Osteoblast (primary cell): ENCODE data around the gene COG6. TPM values are rescaled to one million over a fixed set of nuclear protein-coding genes. Genes with fewer than 3 reads are reported as not detected.
A peak's percentile ranks its signal among the peaks of the same experiment; 100 is the strongest.

Experiments used
- DNase-seq: peaks from one replicate; pipeline ENCODE4 v3.0.0; 2011; ENCODE audit warnings: low spot score, mixed read lengths; ENCODE audit not compliant: insufficient read length; ENCODE audit errors: missing footprints
- H2AFZ ChIP-seq: 2 replicates; pipeline ENCODE4 v1.6.0; 2011; ENCODE audit warnings: mild to moderate bottlenecking, low read length
- H3K27ac ChIP-seq: 2 replicates; pipeline ENCODE4 v1.5.1; 2011; ENCODE audit warnings: mild to moderate bottlenecking, low read depth, low read length, moderate library complexity
- H3K27me3 ChIP-seq: 2 replicates; pipeline ENCODE4 v1.6.0; 2012; ENCODE audit warnings: mild to moderate bottlenecking, control low read depth, inconsistent platforms, low read length, moderate library complexity; ENCODE audit not compliant: insufficient read depth
- H3K36me3 ChIP-seq: 2 replicates; pipeline ENCODE4 v1.5.1; 2011; ENCODE audit warnings: mild to moderate bottlenecking, low read length, control low read depth, moderate library complexity; ENCODE audit not compliant: insufficient read depth
- H3K4me1 ChIP-seq: 2 replicates; pipeline ENCODE4 v1.5.1; 2011; ENCODE audit warnings: mild to moderate bottlenecking, low read length, control low read depth, moderate library complexity; ENCODE audit not compliant: insufficient read depth
- H3K4me2 ChIP-seq: 2 replicates; pipeline ENCODE4 v1.6.0; 2011; ENCODE audit warnings: mild to moderate bottlenecking, low read length; ENCODE audit not compliant: insufficient read depth
- H3K4me3 ChIP-seq: fragments of 200-600 bp; sonication (generic); 3 replicates; pipeline ENCODE4 v1.5.1; 2012; ENCODE audit warnings: mild to moderate bottlenecking, low read length, inconsistent platforms; ENCODE audit not compliant: insufficient read depth
- H3K79me2 ChIP-seq: 2 replicates; pipeline ENCODE4 v1.6.0; 2012; ENCODE audit warnings: mild to moderate bottlenecking, low read length, control low read depth, inconsistent platforms; ENCODE audit not compliant: insufficient read depth
- H3K9me3 ChIP-seq: 2 replicates; pipeline ENCODE4 v1.5.1; 2011; ENCODE audit warnings: low read depth, low read length, control low read depth
- H4K20me1 ChIP-seq: 2 replicates; pipeline ENCODE4 v1.6.0; 2012; ENCODE audit warnings: mild to moderate bottlenecking, low read length, control low read depth; ENCODE audit not compliant: insufficient read depth
- total RNA-seq: library from RNA; depleted of rRNA; stranded (reverse); fragments of >200 nt; gene quantifications from 2 replicates; pipeline ENCODE4 v1.2.3, GENCODE V29; 2012
- TF ChIP-seq, protein P1 (sequence below): IDR thresholded peaks from 2 replicates; pipeline ENCODE4 v1.5.1; 2011; ENCODE audit warnings: mild to moderate bottlenecking, low read depth, low read length, moderate library complexity; ENCODE audit errors: extremely low read depth

Gene COG6
- total RNA-seq, 1 donor = 36.2 TPM

DNA sequence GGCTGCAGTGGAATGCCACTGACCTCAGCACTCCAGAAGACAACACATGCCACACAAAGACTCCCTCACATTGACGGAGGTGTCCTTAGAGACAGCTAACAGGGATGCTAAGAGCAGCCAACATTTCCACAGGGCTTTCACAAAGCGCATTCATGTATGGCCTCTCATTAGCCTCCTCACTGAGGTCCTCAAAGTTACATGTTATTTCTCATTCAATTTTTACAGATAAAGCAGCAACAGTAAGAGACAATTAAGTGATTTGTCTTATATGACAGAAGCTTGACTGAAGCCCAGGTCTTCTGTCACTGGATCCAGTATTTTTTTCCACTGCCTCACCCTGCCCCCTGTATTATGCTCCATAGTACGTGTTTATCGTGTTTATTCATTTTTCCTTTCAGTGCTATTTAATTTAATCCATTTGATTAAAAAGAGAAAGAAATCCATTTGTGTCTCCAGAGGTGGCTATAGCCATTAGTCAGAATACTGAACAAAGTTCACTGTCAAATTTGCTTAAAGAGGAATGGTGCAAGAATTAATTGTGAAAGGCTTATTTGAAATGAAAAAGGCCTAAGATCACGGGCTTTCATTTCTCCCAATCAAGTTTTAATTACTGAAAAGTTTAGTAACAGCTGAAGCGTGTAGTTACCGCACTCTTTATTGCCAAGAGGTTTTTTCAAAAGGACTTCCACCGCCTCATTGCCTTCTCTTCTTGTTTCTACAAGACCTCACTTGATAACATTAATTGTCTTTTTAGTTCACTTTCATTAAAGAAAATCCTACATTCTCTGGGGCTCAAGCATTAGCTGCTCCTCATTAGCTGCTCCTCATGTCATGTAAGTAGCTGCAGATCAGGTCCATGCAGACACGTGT, 115.0 kb downstream of the COG6 start:
- Histone ChIP-seq H2AFZ (no peak overlapping the region), H3K4me2 (no peak overlapping the region), H3K36me3 (no peaks in the 10 kb centered on the region), H3K27ac (no peak overlapping the region), H3K9me3 (no peaks in the 10 kb centered on the region), H3K4me3 (no peak overlapping the region), H3K79me2 (no peaks in the 10 kb centered on the region), H3K27me3 (no peaks in the 10 kb centered on the region), H3K4me1 (peaks cover 15% of the 10 kb centered on the region), H4K20me1 (no peaks in the 10 kb centered on the region)
- DNase-seq = no peak
- TF ChIP-seq, protein P1, sequence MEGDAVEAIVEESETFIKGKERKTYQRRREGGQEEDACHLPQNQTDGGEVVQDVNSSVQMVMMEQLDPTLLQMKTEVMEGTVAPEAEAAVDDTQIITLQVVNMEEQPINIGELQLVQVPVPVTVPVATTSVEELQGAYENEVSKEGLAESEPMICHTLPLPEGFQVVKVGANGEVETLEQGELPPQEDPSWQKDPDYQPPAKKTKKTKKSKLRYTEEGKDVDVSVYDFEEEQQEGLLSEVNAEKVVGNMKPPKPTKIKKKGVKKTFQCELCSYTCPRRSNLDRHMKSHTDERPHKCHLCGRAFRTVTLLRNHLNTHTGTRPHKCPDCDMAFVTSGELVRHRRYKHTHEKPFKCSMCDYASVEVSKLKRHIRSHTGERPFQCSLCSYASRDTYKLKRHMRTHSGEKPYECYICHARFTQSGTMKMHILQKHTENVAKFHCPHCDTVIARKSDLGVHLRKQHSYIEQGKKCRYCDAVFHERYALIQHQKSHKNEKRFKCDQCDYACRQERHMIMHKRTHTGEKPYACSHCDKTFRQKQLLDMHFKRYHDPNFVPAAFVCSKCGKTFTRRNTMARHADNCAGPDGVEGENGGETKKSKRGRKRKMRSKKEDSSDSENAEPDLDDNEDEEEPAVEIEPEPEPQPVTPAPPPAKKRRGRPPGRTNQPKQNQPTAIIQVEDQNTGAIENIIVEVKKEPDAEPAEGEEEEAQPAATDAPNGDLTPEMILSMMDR = no peak

GRCh38 chr13:39773833-39774232, 118.4 kb downstream of the COG6 start:
- Histone ChIP-seq H3K79me2 (no peaks in the 10 kb centered on the region), H4K20me1 (no peaks in the 10 kb centered on the region), H3K4me2 (peak overlapping the region; percentile 33), H3K27ac (peak overlapping the region; percentile 42), H2AFZ (no peak overlapping the region), H3K36me3 (no peaks in the 10 kb centered on the region), H3K4me1 (peaks cover 37% of the 10 kb centered on the region), H3K9me3 (no peaks in the 10 kb centered on the region), H3K4me3 (no peak overlapping the region), H3K27me3 (no peaks in the 10 kb centered on the region)
- TF ChIP-seq, protein P1 = no peak
- DNase-seq = peak; percentile 45

- no peaks in the 10 kb centered on the region for H3K79me2 ChIP-seq
- no peaks in the 10 kb centered on the region for H3K36me3 ChIP-seq
- peak; percentile 70 for DNase-seq
- H3K4me3 ChIP-seq = no peak overlapping the region
- no peaks in the 10 kb centered on the region for H3K9me3 ChIP-seq
- peaks cover 49% of the 10 kb centered on the region for H3K4me1 ChIP-seq
- H4K20me1 ChIP-seq = no peaks in the 10 kb centered on the region
- H2AFZ ChIP-seq = no peak overlapping the region
- no peaks in the 10 kb centered on the region for H3K27me3 ChIP-seq
- TF ChIP-seq, protein P1 = no peak
- H3K4me2 ChIP-seq = peak overlapping the region; percentile 69
- peak overlapping the region; percentile 88 for H3K27ac ChIP-seq
These were observed 121.0 kb downstream of the COG6 start for GRCh38 chr13:39776439-39776838.

DNA sequence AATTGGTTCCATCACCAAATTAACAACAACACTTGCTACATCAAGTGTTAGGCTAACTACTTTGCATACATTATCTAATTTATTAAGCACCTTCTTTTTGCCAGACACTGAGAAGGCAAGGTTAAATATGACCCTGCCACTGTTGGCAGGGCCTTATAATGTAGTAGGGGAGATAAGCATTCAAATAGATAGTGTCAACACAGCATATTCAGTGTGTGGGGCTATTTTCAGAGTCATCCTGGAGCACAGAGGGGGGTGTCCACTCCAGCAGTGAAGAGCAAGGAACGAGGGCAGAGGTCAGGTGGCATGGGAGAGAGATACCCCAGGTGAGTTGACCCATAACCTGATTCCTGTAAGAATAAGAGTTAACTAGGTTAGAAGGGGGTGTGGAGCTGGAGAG, 121.6 kb downstream of the COG6 start:
- Histone ChIP-seq H2AFZ (no peak overlapping the region), H3K4me1 (peaks cover 49% of the 10 kb centered on the region), H3K36me3 (no peaks in the 10 kb centered on the region), H3K79me2 (no peaks in the 10 kb centered on the region), H3K9me3 (no peaks in the 10 kb centered on the region), H3K27ac (peak overlapping the region; percentile 88), H4K20me1 (no peaks in the 10 kb centered on the region), H3K4me2 (peak overlapping the region; percentile 69), H3K27me3 (no peaks in the 10 kb centered on the region), H3K4me3 (peak overlapping the region; percentile 9)
- no peak for DNase-seq
- TF ChIP-seq, protein P1 = no peak
